ENCODE results near the gene RXFP4.
"Not testable (repeated sequence)": the region's sequence is repeated elsewhere in the genome, so short reads cannot be mapped to it uniquely, and the experiment has no call there.

RXFP4 gene

GRCh38 chr1:155930725-155931124, 10.7 kb upstream of the RXFP4 start:
- DNase-seq (ENCODE audit: low read depth): not testable (repeated sequence)

GRCh38 chr1:155931332-155932038, 10.0 kb upstream of the RXFP4 start:
- no peak for DNase-seq (ENCODE audit: low read depth)

- DNase-seq (ENCODE audit: low read depth): no peak
These were observed 9.4 kb upstream of the RXFP4 start for GRCh38 chr1:155932081-155932480.

GRCh38 chr1:155932487-155932886, 9.0 kb upstream of the RXFP4 start:
- DNase-seq (ENCODE audit: low read depth): no peak

- DNase-seq (ENCODE audit: low read depth): no peak
These were observed 7.8 kb upstream of the RXFP4 start for GRCh38 chr1:155933591-155934096.

GRCh38 chr1:155934097-155934935, 7.1 kb upstream of the RXFP4 start, which contains the start of gene KHDC4:
KHDC4 (minus strand) TSS chr1:155934413; CDS start chr1:155934373, 40 bp downstream.
- DNase-seq (ENCODE audit: low read depth): peak; percentile 89

GRCh38 chr1:155934936-155935590, 6.4 kb upstream of the RXFP4 start:
- no peak for DNase-seq (ENCODE audit: low read depth)

GRCh38 chr1:155938220-155938627, 3.2 kb upstream of the RXFP4 start:
- DNase-seq (ENCODE audit: low read depth): no peak

GRCh38 chr1:155940482-155940992, 901 bp upstream of the RXFP4 start:
- DNase-seq (ENCODE audit: low read depth): no peak

GRCh38 chr1:155941845-155942531, 550 bp downstream of the RXFP4 start:
- no peak for DNase-seq (ENCODE audit: low read depth)

GRCh38 chr1:155942578-155943141, 1.2 kb downstream of the RXFP4 start:
- no peak for DNase-seq (ENCODE audit: low read depth)

- no peak for DNase-seq (ENCODE audit: low read depth)
These were observed 3.0 kb downstream of the RXFP4 start for GRCh38 chr1:155944444-155944799.

- no peak for DNase-seq (ENCODE audit: low read depth)
These were observed 5.3 kb downstream of the RXFP4 start for GRCh38 chr1:155946633-155947219.

- DNase-seq (ENCODE audit: low read depth): no peak
These were observed 5.9 kb downstream of the RXFP4 start for GRCh38 chr1:155947292-155947691.

- no peak for DNase-seq (ENCODE audit: low read depth)
These were observed 6.3 kb downstream of the RXFP4 start for GRCh38 chr1:155947741-155948140.

GRCh38 chr1:155950829-155951228, 9.4 kb downstream of the RXFP4 start:
- no peak for DNase-seq (ENCODE audit: low read depth)

- no peak for DNase-seq (ENCODE audit: low read depth)
These were observed 10.5 kb downstream of the RXFP4 start for GRCh38 chr1:155951753-155952504.

- no peak for DNase-seq (ENCODE audit: low read depth)
These were observed 11.1 kb downstream of the RXFP4 start for GRCh38 chr1:155952505-155952890.

- DNase-seq (ENCODE audit: low read depth): no peak
These were observed 13.2 kb downstream of the RXFP4 start for GRCh38 chr1:155954645-155955044.

GRCh38 chr1:155957411-155957915, 16.0 kb downstream of the RXFP4 start:
- DNase-seq (ENCODE audit: low read depth): no peak

Measured in activated T-cell treated with anti-CD3 and anti-CD28 coated beads for 48 hours (primary cell).